Stimulated activated CD8-positive, alpha-beta memory T cell treated with anti-CD3 and anti-CD28 coated beads, Interleukin-7, amount 100 ng/mL, for 24 hours (primary cell): Measurements from ENCODE around the gene SLC6A6.

ENCODE experiments used
- DNase-seq: peaks from one replicate; pipeline ENCODE4 v3.0.0-alpha.2; 2020; ENCODE audit warnings: low read depth

The SLC6A6 gene

DNA sequence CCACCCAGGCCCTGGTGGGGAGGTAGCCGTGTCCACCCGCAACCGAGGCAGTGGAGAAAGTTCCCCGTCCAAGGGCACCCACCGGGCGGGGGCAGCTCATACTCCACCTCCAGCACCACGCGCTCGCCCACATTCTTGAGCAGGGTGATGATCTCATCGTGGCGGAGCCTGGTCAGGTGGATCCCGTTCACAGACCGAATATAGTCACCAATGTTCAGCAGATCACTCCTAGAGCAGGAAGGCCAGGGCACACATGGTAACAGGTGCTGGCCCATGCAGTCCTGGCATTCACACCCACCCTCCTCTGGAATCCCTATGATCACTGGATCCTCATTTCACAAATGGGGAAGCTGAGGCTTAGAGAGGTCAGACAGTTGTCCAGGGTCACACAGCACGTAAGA, 121.9 kb downstream of the SLC6A6 start:
- no peak for DNase-seq

DNA sequence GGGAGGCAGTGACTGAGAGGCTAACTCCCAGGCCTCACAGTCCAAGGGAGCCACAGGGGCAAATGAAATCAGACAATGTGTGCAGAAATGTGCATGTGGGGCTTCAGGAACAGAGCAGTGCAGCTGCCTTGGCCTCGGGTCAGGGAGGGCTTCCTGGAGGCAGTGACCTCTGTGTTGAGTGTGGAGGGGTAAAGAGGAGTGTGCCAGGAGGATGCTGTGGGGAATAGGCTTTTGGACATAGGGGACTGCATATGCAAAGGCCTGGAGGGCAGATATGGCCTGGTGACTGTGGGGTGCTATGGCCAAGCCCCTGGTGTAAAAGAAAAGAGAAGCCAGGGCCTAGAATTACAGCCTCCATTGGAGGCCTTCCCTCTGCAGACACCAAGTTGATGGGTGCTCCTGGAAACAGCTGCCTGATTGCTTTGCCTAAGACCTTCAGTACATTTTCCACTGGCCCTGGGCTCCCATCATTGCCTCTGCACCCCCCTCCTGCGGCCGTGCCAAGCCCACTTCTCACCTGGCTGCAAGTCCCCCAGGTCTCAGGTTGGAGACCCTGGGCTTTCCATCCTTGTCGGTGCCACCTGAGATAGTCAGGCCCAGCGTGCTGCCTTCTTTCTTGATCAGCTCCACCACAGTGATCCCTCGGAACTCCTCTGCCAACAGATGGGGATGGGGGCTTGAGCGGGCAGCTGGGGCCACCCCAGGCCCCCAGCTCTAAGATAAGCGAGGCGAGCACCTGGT, 122.7 kb downstream of the SLC6A6 start:
- DNase-seq, result no peak

DNA sequence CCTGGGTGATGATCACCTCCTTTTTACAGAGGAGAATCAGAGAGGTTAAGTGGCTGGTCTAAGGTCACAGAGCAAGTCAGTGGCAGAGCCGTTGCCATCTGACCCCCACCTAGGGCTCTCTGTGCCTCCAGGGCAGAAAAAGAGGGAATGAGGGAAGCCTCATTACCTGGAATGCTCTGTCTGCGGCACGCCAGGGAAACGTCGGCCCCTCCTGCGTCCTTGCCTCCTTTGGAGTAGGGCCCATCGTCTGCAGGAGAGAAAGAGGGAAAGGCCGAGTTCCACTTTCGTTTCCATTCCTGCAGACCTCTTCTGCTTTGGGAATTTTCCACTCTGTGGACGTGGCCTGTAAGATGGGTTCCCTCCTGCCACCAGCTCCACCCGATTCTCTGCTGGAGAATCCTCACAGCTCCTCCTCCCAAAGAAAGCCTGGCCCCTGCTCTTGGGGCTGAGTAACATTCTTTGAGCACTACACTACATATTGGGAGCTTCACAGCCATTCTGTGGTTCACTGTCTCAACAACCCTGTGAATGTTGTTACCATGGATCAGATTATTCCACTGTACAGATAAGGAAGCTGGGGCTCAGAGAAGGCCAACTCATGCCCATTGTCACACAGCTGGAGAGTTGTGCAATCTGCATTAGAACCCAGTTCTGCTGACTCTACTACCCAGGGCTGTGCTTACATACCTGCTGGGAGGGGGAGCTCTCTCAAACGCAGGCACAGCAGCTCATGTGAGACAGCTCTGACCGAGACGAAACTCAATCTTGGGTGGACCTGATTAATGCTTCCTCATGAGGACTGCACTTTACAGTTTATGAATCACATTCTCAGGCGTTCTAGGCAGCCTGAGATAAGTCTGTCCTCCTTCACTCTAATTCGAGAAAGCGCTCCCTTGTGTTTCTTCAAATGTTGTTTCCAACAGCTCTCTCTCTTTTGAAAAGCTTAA, 123.6 kb downstream of the SLC6A6 start:
- DNase-seq, result no peak

DNA sequence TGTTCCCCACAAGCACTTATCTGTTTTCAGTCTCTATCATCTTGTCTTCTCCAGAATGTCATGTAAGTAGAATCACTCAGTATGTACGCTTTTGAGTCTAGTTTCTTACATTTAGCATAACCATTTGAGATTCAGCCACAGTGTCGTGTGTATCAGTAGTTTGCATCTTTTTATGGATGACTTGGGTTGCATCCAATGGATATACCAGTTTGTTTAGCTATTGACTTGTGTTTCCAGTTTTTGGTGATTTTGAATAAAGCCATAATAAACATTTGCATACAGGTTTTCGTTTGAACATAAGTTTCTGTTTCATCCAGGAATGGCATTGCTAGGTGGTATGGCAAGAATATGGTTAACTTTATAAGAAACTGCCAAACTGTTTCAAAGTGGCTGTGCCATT, 125.7 kb downstream of the SLC6A6 start:
- DNase-seq, result no peak

DNA sequence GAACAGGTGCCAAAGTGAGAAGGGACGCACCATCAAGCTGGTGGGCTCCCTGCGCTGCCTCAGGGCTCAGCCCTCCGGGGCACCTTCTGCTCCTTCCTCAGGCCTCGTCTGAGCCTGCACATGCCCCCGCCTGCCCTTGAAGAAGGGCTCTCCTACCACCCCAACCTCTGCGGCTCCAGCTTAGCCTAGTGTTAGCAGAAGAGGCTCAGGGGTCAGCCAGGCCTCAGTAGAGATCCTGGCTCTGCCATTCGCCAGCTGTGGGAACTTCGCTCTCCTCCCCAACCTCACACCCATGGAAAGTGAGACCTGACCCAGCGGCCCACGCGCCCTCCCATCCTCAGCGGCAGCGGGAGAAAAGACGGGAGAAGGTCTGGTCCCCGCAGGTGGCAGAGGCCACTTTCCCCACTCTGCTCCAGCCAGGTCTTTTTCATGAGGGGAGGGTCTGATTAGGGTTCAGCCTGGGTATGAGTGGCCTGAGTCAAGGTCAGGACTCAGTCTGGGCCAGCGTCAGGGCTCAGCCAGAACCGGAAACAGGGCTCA, 129.5 kb downstream of the SLC6A6 start:
- no peak for DNase-seq

DNA sequence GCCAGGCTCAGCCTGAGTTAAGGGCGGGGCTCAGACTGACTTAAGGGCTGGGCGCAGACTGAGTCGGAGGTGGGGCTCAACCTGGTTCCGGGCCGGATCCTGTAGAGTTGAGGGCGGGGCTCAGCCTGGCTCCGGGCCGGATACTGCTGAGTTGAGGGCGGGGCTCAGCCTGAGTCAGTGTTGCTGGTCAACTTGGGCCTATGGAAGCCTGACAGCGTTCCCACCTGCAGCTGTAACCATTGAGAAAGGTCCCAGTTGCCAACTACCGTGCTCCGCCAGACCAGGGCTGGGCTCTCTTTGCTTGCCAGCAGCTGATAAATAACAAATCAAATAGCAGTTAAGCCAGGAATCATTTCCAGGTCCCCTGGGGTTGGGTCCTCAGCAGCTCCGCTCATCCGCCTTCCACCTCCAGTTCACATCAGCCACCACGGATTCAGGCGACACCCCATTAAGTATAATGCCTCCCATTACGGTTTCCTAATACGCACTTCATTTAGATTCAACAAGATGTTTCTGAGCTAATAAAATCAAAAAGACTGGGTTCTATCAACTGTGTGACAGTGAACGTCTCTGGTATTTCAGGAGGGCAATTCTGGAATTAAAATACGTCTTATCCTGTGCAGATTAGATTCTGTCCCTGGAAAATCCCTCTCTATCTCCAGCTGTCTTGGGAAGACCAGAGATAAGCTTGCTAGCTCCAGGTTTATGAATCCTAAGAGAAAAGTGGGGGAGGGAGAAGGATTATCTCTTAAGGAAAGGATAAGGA, 130.5 kb downstream of the SLC6A6 start:
- no peak for DNase-seq

DNA sequence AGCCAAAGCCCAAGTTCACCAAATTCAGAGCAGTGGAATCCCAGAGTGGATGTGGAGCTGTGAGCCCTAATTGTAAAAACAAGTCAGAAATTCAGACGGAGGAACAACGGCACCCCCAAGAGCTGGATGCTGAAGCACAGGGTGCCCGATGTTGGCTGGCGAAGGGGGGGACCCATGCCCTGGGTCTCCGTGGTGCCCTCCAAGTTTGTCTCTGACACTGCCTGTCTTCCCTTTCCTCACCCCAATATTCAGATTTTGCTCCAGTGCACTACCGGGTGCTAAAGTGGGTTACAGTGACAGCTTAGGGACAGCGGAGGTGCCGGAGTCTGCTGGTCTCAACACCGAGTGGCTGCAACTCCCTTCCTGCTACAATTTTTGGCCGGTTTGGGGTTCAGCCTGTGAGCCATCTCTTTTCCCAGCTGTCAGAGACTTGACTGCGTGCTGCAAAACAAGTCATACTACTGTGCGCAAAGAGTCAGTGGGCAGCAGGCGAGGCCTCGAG, 131.1 kb downstream of the SLC6A6 start:
- no peak for DNase-seq

DNA sequence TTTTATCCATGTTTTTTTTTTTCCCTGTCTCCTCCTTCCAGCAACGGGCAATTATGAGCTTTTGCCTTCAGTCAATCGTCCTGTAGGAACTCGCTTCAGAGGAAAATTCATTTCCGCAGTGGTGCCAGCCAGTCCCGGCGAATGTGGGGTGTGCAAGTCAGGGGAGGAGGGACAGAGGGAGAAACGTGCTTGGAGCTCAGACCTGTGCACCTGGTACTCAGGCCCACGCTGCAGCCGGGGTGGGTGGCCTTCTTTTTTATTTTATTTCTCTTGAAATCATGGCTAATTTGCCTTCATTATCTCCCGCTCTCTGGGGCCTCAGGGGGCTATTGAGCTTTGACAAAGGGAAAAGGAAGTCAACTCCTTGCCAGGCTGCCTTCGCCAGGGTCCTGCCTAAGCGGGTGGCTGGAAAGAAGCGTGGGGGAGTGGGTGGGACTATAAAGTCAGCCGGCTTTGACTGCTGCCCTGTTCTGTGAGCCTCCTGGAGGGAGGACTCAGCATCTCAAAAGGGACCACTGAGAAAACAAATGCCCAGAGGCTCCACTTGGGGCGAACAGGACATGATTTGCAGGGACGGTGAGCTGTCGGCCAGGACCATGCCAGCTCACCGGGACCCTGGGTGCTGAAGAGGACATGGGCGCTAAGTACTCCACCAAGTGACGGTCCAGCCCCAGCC, 132.2 kb downstream of the SLC6A6 start:
- no peak for DNase-seq

DNA sequence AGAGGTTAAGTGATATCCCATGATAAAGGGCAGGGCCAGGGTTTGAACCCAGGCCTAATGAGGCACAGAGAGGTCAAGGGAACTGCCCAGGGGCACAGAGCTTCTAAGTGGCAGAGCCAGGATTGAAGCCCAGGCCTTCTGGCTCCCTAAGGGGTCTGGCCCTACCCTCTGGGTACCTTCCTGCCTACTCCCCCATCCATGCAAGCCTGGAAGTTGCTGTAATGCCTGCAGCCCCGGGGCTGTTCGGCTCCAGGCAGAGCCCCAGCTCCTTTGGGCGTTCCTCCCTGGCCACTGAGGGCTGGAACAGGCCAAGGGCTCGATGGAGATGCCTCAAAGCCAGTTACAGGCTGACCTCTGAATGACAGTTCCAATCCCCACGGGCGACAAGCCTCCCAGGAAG, 133.2 kb downstream of the SLC6A6 start:
- no peak for DNase-seq

DNA sequence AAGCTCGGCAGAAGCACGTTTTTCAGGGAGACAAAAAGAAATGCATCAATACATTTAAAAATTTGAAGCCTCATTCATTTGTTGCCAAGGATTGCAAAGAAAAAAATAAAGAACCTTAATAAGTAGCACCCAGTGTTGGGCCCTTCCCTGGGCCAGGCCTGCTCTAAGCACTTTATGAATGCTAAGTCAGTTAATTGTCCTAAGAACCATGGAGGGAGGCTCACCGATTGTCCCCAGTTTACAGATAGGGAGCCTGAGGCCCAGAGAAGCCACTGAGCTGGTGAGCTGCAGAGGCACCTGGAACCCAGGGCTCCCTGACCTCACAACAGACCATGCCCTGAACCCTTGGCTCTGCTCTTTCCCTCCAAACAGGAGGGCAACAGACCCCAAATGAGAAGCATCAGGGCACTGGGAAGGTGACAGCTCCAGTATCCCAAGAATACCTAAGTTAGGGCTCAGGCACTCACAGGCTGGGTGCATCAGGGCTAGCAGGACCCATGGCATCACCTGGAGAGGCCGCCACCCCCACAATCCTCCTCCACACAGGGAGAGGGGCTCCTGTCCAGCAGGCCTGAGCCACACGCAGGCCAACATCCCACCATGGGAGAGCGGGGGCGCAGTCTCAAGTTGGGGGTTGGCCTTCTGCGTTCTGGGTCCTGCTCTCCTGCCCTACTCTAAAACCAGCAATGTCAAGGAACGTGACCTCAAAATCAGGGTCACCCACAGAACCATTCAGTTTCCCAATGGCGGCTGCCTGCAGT, 133.8 kb downstream of the SLC6A6 start:
- DNase-seq, result no peak

DNA sequence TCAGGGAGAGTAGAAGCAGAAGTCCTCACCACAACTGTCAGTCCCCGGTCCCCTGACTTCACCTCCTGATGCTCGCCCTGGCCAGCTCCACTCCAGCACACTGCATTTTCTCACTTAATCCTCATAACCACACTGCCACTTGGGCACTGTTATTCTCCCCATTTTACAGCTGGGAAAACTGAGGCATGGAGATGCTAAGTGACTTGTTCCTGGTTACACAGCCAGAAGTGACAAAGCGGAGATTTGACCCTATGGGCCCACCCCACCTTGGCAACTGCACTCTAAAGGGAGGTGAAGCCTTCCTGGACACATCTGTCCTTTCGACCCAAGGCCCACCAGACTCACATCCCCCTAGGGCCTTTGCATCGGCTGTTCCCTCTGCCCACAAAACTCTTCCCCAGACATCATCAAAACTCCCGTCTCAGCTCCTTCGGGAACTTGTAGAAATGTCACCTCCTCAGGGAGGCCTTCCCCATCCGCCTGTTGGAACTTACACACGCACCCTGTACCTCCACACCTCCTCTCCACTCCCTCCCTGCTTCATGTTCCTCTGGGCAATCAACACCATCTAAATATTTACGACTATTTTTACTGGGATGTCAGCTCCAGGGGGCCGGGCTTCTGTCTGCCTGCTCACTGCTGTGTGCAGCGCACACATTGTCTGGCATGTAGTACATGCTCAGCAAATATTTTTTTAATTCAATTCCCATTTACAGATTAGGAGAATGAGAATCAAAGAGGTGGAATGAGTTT, 134.6 kb downstream of the SLC6A6 start:
- no peak for DNase-seq

DNA sequence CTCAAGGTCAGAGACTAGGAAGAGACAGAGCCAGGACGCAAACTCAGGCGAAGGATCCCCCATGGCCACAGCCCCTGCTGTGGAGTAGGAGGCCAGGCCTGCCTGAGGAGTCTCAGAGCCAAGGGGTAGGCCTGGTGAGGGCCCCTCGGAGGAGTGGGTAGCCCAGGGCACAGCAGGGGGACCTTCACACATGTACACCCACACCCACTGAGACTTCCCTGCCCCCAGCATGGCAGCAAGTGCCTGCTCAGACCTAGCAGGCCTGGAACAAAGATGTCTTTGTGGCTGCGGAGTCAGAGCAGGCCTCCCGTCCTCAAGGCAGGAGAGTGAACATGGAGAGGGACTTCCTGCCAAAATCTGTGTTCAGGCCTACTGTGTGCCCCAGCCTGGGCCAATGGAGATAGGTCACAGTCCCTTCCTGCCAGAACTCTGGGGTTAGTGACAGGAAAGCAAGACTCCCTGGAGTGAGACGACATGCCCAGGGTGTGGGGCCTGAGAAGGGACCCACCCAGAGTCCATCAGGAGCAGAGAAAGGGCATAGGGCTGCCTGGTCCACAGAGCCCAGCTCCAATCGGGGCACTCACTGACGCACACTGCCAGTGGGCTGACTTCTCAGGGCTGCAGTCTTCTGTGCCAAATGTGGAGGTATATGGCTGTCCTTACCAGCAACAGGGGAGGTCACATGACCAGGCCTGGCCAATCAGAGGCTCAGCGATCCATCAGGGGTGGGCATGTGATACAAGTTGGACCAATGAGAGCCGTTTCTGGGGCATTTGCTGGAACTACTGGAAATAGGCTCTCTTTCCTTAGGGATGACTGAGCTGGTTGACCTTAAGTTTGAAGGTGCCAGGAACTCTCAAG, 135.4 kb downstream of the SLC6A6 start:
- DNase-seq, result no peak

DNA sequence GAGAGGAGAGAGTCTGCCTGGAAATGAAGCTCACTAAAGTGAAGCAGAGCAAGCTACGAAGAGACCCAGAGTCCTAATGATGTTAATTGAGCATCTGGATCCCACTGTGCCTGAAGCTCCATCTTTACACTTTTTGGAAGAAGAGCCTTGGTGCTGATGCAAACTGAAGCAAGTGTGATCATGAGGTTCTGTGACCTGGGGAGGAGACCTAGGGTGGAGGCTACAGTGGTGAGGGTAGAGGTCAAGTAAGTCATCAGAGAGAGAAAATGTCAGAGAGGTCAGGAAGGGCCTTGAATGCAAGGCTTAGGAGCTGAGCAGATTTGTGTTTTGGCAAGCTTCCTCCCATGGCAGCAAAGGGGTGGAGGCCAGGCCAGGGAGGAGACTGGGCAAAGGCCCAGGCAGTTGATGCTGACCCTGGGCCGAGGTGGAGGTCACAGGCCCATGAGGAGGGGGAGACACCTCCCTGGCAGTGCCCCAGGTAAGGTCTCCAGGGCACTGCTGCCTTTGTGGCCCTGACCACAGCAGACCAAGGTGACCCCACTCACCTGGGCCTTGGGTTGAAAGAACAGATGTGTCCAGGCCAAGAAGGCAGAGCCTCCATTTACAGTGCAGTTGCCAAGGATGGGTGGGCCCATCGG, 136.2 kb downstream of the SLC6A6 start:
- no peak for DNase-seq
